NB4 (cell line): ENCODE results near the gene SPON1.
"Not testable (repeated sequence)": the region's sequence is repeated elsewhere in the genome, so short reads cannot be mapped to it uniquely, and the experiment has no call there.

Experiments used
- POLR2A ChIP-seq: IDR thresholded peaks from 2 replicates; pipeline ENCODE4 v1.6.1; 2011; ENCODE audit warnings: mild to moderate bottlenecking; ENCODE audit not compliant: insufficient read length; ENCODE audit errors: extremely low read depth
- TF ChIP-seq, protein P1 (sequence below): IDR thresholded peaks from one replicate; pipeline ENCODE4 v1.5.1; 2012; ENCODE audit warnings: low read depth, low read length
- TF ChIP-seq, protein P2 (sequence below): IDR thresholded peaks from 2 replicates; pipeline ENCODE4 v1.6.1; 2011; ENCODE audit warnings: low read depth, low read length

DNA sequence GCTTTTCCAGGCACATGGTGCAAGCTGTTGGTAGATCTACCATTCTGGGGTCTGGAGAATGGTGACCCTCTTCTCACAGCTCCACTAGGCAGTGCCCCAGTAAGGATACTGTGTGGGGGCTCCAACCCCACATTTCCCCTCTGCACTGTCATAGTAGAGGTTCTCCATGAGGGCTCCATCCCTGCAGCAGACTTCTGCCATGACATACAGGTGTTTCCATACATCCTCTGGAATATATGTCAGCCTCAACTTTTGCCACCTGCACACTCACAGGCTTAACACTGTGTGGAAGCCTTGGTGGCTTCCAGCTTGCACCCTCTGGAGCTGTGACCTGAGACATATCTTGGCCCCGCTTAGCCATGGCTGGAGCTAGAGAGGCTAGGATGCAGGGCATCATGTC lies 191.6 kb downstream of the SPON1 start:
- TF ChIP-seq, protein P1, sequence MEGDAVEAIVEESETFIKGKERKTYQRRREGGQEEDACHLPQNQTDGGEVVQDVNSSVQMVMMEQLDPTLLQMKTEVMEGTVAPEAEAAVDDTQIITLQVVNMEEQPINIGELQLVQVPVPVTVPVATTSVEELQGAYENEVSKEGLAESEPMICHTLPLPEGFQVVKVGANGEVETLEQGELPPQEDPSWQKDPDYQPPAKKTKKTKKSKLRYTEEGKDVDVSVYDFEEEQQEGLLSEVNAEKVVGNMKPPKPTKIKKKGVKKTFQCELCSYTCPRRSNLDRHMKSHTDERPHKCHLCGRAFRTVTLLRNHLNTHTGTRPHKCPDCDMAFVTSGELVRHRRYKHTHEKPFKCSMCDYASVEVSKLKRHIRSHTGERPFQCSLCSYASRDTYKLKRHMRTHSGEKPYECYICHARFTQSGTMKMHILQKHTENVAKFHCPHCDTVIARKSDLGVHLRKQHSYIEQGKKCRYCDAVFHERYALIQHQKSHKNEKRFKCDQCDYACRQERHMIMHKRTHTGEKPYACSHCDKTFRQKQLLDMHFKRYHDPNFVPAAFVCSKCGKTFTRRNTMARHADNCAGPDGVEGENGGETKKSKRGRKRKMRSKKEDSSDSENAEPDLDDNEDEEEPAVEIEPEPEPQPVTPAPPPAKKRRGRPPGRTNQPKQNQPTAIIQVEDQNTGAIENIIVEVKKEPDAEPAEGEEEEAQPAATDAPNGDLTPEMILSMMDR: not testable (repeated sequence)
- TF ChIP-seq, protein P2, sequence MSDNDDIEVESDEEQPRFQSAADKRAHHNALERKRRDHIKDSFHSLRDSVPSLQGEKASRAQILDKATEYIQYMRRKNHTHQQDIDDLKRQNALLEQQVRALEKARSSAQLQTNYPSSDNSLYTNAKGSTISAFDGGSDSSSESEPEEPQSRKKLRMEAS: not testable (repeated sequence)
- TF ChIP-seq POLR2A: not testable (repeated sequence)
